HG02610 (cell line): ENCODE results near the gene SLC46A2.

Experiments used
- ATAC-seq: cut with Tn5 transposase; IDR thresholded peaks from one replicate; pipeline ENCODE4 v1.9.1; 2021; ENCODE audit warnings: mild to moderate bottlenecking, moderate library complexity; ENCODE audit not compliant: unreplicated experiment

SLC46A2 gene

GRCh38 chr9:112831969-112832368, 58.7 kb downstream of the SLC46A2 start:
- ATAC-seq = no peak

GRCh38 chr9:112831281-112831851, 59.3 kb downstream of the SLC46A2 start:
- no peak for ATAC-seq
